Retina (tissue), 1 donor: ENCODE data around the gene CNN2.

Source experiments
- DNase-seq: peaks from one replicate; pipeline ENCODE4 v3.0.0-alpha.2; 2016

The CNN2 gene

DNA sequence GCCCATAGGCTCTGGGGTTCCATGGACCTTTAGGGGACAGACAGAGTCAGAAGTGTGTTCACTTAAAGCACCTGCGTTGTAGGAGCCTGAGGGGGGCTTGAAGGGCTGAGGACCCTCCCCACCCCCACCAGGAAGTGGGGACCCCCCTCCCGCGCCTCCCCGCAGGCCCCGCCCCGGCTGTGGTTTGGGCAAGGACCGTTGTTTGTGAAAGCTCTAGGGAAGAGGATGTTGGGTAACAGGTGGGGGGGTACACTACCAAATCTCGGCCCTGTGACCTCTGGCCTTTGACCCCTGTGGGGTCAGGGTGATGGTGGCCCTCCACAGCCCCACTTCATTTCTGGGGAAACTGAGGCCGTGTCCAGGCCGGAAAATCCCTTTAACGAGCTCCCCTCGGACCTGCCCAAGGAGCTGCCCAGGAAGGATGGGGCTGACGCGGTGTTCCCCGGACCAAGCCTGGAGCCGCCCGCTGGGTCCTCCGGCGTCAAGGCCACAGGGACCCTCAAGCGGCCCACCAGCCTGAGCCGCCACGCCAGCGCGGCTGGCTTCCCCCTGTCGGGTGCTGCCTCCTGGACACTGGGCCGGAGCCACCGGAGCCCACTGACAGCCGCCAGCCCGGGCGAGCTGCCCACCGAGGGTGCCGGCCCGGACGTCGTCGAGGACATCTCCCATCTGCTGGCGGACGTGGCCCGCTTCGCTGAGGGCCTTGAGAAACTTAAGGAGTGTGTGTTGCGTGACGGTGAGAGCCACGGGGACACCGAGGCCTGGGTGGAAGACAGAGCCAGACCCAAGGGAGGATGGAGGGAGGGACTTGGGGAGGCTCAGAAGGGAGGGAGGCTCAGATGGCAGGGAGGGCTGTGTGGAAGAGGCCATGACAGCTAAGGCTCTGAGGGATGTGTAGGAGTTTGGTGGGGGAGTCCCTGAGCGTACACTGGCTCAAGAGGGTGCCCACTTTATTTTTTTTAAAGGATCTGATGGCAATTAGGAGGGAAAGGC is 41.9 kb downstream of the CNN2 start:
- DNase-seq, result no peak

DNA sequence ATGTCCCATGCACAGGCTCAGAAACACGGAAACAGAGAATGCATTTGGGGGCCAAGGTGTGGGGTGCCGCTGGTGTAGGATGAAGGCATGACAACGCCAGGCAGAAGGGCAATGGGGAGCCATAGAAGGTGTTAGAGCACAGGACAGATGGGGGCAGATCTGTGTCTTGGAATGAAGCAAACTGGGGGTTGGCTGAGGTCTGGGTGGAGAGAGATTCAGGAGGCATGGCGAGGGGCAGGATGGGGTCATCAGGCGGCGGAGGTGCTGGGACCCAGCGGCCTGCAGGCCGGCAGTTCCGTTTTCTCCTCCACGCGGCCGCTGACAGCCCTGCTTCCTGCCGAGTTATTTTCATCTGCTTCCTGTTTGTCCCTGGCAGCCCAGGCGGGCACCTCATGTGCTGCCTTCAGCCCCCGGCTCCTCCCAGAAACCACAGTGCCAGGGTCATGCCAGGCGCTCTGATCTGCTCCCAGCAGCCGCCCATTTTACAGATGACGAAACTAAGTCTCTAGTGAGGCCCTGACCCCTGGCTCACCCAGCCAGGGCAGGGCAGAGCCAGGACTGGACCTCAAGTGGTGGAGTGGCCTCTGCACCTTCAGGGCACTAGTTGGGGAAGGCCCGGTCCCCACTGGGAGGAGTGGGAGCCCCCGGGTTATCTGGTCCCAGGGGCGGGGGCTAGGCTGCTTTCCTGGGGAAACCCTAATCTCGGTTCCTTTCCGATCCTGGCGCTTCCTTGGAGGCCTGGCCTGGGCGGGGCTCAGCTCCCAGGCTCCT is 42.8 kb downstream of the CNN2 start:
- DNase-seq, result no peak

DNA sequence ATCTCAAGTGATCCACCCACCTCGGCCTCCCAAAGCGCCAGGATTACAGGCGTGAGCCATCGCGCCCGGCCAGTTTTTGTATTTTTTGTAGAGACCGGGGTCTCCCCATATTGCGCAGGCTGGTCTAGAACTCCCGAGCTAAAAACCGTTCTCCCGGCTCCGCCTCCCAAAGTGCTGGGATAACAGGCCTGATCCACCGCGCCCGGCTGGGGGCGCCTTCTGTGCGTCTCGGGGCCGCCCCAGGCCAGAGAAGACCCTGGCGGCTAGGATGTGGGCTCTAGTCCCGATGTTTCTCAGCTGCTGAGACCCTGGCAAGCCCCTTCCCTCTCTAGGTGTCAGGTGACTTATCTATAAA is 44.1 kb downstream of the CNN2 start:
- no peak for DNase-seq

DNA sequence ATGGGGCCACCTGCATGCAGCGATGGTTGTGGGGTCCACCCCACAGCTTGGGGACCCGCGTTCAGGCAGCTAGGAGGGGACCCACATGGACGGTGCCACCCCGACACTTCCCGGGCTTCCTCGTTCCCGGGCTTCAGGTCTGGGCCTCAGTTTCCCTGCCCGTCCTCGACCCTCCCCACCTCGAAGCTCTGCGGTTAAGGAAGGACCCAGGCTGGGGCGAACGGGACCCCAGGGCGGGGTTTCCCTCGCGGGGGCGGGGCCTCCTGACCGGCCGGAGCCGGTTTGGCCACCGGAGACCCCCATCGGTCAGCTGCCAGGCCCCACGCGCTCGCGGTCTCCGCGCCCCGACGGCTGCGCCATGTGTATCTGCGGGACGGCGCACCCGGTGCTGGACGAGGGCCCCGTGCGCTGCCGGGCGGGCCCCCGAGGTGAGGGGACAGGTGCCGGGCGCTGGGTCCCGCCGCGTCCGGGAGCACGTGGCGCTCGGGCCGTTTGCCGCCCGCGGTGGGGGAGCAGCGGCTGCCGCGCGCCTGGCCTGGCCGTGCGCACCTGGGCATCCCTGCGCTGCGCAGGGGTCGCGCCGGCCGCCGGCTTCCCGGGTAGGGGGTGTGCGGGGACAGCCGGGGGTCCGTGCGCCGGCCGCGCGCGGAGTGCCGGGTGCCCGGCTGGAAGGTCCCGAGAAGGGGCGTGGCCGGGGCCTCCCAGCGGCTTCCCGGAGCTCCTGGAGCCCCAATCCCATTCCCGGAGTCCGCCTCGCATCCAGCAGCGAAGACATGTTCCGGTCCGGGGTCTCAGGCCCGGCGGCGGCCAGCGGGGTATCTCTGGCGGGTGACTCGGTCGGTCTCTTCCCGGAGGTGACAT is 44.8 kb downstream of the CNN2 start:
- DNase-seq, result peak; percentile 19

DNA sequence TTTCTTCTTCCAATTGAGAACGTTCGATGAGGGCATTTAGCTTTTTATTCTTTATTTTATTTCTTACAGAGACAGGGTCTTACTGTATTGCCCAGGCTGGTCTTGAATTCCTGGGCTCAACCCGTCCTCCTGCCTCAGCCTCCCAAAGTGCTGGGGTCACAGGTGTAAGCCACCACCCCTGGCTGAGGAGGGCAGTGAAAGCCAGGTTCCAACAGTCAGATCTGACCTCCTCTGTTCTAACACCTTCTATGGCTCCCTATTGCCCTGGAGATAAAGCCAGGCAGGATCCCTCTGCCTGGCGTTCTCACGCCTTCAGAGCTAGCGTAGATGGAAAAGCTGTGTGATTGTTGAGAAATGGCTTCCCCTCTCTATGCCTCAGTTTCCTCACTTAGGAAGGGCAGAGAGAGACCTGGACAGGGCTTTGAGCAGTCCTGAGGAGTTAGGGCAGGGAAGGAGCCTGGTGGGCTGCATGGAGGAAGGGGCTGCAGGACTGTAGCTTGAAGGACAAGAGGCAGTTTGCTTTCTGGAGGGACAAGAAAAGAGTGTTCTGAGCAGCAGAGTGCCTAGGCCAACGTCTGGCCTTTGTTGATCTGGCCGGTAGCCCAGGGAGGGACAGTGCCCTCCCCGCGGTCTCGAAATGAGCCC is 46.1 kb downstream of the CNN2 start:
- no peak for DNase-seq

DNA sequence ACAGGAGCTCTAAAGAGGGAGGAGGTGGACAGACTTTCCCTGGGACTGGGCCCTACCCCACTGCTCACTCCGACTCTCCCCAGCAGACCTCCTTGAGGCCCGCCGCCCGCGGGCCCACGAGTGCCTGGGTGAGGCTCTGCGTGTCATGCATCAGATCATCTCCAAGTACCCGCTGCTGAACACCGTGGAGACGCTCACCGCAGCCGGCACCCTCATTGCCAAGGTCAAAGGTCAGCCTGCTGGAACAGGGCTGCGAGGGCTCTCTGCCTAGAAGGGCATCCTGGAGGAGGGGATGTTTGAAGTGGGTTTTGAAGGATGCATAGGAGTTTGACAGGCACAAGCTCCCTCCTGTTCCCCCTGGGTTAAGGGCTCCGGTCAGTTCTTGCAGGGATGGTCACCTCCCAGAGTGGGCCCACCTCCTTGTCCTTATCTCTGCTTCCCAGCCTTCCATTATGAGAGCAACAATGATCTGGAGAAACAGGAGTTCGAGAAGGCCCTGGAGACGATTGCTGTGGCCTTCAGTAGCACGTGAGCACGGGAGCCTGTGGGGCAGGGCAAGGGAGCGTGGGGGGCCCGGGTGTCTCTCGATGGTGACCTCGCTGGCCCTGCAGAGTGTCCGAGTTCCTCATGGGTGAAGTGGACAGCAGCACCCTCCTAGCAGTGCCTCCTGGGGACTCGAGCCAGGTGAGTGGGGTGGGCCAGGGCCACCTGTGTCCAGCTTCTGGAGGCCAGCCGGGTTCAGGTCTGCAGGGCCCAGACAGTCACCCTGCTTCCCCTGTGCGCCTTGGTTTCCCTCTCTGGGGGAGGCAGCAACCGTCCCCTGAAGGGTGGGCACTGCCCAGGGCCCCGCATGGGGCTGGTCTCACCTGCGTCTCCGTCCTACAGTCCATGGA is 46.9 kb downstream of the CNN2 start:
- DNase-seq, result no peak

DNA sequence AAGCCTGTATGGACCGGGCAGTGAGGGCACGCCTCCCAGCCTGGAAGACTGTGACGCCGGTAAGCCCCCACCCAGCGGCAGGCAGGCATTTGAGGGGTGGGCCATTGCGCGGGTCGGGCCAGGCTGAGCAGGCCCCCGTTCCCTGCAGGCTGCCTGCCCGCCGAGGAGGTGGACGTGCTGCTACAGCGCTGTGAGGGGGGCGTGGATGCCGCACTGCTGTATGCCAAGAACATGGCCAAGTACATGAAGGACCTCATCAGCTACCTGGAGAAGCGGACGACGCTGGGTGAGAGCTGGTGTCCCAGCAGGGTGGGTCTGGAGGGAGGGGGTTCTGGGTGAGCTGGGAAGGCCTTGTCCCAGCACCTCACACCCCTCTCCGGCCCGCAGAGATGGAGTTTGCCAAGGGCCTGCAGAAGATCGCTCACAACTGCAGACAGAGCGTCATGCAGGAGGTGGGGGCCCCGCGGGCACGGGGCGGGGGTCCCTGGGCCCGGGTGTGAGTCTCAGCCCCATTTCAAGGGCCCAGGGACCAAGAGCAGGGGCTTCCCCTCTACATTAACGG is 47.6 kb downstream of the CNN2 start:
- DNase-seq, result no peak

DNA sequence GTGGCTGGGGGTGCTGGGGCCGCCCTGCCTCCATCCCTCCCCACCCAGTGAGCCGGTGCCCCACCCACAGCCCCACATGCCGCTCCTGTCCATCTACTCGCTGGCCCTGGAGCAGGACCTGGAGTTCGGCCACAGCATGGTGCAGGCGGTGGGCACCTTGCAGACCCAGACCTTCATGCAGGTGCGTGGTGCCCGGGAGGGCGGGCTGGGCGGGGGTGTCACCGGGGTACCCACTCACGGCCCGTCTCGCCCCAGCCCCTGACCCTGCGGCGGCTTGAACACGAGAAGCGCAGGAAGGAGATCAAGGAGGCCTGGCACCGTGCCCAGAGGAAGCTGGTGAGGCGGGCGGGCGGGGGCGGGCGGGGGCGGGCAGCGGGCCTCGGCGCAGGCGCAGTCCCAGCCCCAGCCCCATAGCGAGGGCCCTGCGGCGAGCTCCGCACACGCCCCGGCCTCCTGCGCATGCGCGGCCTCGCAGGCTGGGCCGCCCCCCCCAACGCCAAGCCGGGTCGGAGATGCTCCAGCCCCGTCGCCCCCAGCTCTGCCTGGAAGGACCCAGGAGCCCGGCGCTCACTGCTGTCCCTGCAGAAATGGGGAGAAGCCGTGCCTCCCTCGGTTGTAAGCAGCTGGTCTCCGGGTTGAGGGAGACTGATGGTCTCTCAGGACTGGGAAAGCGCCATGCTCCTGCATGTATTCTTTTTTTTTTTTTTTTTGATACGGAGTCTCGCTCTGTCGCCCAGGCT is 48.3 kb downstream of the CNN2 start:
- no peak for DNase-seq

DNA sequence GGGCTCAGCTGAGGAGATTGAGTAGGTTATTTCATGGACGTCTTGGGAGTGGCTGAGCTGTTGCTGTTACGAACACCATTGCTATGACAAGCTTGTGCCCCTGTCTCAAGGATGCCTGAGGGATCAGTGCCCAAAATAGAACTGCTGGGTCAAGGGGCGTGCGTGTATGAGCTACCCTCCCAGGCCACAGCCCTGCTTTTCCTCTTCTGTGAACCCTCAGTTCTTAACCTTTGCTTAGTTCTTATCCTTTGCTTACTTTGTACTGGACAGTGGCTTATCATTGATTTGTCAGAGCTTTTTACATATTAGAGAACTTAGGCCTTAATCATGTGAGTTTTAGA is 49.6 kb downstream of the CNN2 start:
- DNase-seq, result no peak

DNA sequence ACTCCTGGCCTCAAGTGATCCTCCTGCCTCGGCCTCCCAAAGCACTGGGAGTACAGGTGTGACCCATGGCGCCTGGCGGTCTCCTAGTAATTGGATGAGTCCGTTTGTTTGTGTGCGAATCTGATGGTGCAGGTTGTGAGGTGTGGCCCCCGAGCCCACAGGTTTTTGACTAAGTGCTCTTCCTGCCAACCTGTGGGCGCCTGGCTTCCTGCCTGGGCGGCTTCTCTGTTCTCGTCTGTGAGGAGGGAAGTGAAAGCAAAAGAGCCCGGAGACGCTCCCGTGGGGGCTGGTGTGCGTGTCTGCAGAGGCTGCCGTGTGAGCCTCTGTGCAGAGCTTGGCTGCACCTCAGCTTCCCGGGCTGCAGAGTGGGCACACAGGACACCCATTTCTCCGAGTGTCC is 50.5 kb downstream of the CNN2 start:
- DNase-seq, result no peak

DNA sequence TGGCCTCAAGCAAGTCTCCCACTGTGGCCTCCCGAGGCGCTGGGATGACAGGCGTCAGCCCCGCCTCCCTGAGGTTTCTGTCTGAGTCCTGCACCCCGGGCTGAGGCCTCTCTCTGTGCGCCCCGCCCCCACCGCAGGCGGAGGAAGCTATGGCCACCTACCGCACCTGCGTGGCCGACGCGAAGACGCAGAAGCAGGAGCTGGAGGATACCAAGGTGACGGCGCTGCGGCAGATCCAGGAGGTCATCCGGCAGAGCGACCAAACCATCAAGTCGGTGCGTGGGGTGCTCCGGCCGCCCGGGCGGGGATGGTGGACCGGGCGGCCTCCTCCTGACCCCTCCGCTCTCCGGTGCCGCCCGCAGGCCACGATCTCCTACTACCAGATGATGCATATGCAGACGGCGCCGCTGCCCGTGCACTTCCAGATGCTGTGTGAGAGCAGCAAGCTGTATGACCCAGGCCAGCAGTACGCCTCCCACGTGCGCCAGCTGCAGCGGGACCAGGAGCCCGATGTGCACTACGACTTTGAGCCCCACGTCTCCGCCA is 53.2 kb downstream of the CNN2 start:
- DNase-seq, result no peak

DNA sequence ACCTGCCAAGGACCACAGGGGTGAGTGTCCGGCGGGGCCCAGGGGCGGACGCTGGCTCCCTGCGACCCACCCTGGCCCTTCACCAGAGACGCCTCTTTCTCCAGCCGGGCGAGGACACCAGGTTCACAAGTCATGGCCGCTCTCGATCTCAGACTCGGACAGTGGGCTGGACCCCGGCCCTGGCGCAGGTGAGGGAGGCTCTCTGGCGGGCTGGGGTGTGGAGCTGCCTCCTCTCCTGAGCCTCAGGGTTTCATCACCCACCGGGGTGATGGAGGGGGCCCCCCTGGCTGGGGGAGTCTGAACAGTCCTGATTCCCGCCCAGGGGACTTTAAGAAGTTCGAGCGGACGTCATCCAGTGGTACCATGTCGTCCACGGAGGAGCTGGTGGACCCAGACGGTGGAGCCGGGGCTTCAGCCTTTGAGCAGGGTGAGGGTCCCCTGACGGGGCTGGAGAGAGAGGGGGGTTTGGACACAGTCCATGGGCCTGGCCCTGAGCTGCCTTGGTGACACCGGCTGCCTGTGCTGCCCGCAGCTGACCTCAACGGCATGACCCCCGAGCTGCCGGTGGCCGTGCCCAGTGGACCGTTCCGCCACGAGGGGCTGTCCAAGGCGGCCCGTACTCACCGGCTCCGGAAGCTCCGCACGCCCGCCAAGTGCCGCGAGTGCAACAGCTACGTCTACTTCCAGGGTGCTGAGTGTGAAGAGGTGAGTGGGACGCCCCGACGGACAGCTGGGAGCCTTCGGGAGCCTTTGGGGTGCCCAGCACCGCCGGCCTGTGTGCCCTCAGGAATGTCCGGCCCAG is 54.2 kb downstream of the CNN2 start:
- DNase-seq, result no peak

DNA sequence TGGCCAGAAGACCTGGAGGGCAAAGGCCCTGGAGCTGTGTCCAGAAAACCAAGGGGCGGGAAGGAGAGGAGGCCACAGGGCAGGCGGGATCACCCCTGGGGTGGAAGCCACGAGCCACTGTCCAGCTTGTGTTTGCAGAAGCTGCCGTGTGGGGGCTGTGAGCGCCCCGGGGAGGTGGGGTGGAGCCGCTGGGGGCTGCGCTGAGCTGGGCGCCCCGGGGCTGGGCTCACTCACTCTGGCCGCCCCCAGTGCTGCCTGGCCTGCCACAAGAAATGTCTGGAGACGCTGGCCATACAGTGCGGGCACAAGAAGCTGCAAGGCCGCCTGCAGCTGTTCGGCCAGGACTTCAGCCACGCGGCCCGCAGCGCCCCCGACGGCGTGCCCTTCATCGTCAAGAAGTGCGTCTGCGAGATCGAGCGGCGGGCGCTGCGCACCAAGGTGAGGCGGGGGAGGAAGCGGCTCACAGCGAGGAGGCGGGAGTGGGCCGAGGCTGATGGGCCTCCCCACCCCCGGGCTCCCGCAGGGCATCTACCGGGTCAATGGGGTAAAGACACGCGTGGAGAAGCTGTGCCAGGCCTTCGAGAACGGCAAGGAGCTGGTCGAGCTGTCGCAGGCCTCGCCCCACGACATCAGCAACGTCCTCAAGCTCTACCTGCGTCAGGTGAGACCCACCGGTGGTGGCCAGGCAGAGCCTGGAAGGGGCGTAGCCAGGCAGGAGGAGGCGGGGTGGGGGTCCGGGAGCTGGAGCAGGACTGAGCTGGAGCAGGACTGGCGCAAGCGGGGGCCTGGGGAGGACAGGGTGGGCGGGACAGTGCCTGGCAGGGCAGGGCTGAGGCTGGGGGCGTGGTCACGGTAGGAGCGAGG is 55.1 kb downstream of the CNN2 start:
- no peak for DNase-seq

DNA sequence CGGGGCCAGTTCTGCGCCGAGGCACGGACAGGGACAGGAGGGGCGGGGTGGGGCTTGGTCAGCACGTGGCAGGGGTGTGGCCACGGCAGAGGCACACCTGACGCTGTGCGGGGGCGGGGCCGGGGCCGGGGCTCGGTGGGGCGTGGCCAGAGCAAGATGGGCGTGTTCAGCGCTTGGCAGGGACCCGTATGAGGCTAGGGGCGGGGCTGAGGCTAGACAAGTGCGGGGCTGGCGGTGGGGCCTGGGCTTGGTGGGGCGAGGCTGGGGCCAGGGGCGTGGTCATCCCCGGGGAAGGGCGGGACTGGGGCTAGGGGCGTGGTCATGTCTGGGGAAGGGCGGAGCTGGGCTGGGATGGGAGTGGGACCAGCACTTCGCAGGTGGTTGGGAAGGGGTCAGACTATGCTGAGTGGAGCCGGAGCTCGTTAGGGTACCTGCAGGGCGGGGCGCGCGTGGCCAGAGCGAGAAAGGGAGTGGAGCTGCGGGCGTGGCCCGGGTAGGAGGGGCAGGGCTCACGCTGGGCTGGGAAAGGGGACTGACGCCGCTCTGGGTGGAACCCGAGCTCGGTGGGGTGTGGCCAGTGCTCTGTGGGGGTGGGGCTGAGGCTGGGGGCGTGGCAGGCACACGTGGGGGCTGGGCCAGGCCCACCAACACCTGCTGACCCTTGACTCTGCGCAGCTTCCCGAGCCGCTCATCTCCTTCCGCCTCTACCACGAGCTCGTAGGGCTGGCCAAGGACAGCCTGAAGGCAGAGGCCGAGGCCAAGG is 55.9 kb downstream of the CNN2 start:
- no peak for DNase-seq

DNA sequence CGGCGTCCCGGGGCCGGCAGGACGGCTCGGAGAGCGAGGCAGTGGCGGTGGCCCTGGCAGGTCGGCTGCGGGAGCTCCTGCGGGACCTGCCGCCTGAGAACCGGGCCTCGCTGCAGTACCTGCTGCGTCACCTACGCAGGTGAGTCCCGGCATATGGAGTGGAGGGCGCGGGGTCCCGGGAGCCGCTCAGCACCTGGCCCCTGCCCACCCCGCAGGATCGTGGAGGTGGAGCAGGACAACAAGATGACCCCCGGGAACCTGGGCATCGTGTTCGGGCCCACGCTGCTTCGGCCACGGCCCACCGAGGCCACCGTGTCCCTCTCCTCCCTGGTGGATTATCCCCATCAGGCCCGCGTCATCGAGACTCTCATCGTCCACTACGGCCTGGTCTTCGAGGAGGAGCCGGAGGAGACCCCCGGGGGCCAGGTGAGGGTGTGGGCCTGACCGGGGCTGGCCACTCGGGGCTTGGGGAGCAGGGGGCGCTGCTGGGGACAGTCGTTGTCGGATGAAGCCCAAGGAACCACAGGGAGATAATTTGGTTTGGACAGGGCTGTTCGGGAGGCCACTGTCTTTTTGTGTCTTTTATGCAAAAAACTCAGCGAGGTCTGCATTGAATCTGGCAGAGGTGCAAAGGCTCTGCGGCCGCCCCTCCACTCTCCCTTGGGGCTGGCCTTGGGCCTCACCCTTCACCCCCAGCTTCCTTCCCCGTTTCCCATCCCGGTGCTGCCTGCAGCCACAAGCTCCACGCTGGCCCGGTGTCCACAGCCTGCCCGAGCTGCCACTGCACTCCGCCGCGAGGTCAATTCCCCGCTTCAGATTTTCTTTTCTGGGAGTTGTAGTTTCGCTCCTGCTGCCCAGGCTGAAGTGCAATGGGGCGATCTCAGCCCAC is 56.8 kb downstream of the CNN2 start:
- DNase-seq, result no peak
